Omental fat pad (tissue), 4 donors: ENCODE results near the gene LDLR. TPM values are rescaled to one million over a fixed set of nuclear protein-coding genes. Genes with fewer than 3 reads are reported as not detected.

ENCODE experiments used
- ATAC-seq: fragments of 150-250 bp; one replicate; pipeline ENCODE4 v1.9.1; 2016; ENCODE audit warnings: mild to moderate bottlenecking, moderate library complexity; ENCODE audit not compliant: low FRiP score
- DNase-seq: peaks from one replicate; pipeline ENCODE4 v3.0.0-alpha.2; 2019; ENCODE audit warnings: low spot score
- total RNA-seq, 4 donors: library from RNA; depleted of rRNA; stranded (reverse); fragments of >200 nt; gene quantifications; one replicate each; pipeline ENCODE4 v1.1.0, GENCODE V29; 2016
- TF ChIP-seq, protein P1 (sequence below), 3 donors: fragments of 450-650 bp; IDR thresholded peaks; one replicate each; pipeline ENCODE4 v1.5.1; 2016 to 2017; ENCODE audit warnings: antibody characterized with exemption in 3 of 3, mild to moderate bottlenecking in 3 of 3, moderate library complexity in 2 of 3

The LDLR gene
- total RNA-seq, 4 donors from 2014 or later = 21.2 to 397 (median 114) TPM

DNA sequence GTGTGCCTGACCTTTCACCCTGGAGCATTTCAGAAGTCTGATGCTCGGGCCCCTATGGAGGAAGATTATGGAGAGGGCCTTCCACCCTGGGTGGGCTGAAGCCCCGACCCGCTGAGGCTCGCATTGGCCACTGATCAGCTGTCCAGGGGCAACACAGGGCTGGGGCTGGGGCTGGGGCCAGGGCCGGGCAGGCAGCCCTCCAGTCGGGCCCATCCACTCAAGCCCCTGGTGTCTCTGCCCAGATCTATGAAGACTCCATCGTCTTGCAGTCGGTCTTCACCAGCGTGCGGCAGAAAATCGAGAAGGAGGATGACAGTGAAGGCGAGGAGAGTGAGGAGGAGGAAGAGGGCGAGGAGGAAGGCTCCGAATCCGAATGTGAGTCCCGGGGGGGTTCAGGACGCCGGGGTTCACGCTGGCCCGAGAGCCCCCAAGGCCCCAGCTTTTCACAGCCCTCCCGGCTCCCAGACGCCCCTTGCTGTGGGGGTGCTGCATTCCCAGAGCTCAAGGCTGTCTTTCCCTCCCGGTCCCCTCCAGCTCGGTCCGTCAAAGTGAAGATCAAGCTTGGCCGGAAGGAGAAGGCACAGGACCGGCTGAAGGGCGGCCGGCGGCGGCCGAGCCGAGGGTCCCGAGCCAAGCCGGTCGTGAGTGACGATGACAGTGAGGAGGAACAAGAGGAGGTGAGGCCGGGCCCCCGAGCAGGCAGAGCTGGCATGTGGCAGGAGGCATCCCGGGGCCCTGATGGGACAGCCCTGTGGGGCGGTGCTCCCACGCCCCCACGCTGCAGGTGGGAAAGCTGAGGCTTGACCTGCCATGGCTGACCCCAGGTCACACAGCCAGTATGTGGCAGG, 29.5 kb upstream of the LDLR start:
- no peak for ATAC-seq
- TF ChIP-seq, protein P1, sequence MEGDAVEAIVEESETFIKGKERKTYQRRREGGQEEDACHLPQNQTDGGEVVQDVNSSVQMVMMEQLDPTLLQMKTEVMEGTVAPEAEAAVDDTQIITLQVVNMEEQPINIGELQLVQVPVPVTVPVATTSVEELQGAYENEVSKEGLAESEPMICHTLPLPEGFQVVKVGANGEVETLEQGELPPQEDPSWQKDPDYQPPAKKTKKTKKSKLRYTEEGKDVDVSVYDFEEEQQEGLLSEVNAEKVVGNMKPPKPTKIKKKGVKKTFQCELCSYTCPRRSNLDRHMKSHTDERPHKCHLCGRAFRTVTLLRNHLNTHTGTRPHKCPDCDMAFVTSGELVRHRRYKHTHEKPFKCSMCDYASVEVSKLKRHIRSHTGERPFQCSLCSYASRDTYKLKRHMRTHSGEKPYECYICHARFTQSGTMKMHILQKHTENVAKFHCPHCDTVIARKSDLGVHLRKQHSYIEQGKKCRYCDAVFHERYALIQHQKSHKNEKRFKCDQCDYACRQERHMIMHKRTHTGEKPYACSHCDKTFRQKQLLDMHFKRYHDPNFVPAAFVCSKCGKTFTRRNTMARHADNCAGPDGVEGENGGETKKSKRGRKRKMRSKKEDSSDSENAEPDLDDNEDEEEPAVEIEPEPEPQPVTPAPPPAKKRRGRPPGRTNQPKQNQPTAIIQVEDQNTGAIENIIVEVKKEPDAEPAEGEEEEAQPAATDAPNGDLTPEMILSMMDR (IDR thresholded peaks at IDR 0.05) = no peak
- DNase-seq = no peak

DNA sequence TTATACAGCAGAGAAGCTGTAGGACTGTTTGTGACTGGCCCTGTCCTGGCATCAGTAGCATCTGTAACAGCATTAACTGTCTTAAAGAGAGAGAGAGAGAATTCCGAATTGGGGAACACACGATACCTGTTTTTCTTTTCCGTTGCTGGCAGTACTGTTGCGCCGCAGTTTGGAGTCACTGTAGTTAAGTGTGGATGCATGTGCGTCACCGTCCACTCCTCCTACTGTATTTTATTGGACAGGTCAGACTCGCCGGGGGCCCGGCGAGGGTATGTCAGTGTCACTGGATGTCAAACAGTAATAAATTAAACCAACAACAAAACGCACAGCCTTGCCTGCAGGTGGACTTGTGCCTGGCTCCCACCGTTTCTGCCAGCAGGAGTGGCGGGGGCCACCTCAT, 27.3 kb upstream of the LDLR start:
- TF ChIP-seq, protein P1 (IDR thresholded peaks at IDR 0.05) = no peak
- DNase-seq (no peak), ATAC-seq (no peak)

DNA sequence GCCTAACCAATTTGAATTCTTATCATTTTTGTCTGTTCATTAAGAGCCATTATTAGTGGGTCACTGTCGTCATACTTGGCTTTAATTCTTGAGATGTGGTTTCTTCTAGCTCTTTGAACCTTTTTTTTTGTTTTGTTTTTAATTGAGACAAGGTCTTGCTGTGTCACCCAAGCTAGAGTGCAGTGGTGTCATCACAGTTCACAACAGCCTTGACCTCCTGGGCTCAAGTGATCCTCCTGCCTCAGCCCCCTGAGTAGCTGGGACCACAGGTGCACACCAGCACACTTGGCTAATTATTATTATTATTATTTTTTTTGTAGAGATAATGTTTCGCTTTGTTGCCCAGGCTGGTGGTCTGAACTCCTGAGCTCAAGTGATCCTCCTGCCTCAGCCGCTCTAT, 25.8 kb upstream of the LDLR start:
- no peak for DNase-seq
- no peak for ATAC-seq
- TF ChIP-seq, protein P1 (IDR thresholded peaks at IDR 0.05) = no peak

DNA sequence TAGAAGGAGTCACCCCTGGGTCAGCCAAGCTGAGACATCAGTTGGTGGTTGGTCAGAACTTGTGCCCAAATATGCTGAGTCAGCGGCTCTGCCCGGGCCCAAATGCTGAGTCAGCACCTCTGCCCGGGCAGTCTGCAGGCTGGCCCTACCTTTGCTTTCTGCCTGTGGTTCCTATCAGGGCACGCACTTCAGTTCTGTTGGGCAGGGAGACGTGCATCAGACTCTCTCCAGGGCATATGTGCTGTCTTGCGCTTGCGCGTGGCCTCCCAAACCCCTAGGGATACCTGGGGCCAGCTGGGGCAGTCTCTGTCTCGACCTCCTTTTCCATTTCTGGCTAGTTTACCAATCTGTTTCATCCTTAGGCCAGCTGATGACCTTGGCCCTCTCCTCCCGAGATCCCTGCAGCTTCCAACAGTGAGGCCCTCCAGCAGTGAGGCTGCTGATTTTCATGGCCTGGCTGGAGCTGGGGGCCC, 24.4 kb upstream of the LDLR start:
- ATAC-seq (no peak), DNase-seq (no peak)
- TF ChIP-seq, protein P1 (IDR thresholded peaks at IDR 0.05) = no peak

DNA sequence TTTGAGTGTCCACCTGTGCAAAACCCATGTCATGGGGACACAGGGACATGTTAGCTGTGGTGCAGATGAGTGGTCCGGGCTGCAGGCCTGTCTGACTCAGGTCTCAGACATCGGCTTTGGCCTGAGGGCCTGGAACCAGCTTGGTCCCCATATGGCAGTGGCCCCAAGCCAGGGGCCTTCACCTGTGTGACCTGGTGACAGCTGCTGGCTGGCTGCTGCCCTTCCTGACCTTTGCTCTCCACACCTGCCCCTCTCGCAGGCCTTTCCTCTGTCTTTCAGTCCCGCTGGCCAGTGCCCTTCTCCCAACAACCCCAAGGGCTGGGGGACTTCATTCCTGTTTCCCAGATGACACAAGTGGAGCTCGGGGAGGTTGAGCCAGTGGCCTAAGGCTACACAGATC, 22.9 kb upstream of the LDLR start:
- DNase-seq = no peak
- TF ChIP-seq, protein P1 (IDR thresholded peaks at IDR 0.05) = no peak
- ATAC-seq = no peak

DNA sequence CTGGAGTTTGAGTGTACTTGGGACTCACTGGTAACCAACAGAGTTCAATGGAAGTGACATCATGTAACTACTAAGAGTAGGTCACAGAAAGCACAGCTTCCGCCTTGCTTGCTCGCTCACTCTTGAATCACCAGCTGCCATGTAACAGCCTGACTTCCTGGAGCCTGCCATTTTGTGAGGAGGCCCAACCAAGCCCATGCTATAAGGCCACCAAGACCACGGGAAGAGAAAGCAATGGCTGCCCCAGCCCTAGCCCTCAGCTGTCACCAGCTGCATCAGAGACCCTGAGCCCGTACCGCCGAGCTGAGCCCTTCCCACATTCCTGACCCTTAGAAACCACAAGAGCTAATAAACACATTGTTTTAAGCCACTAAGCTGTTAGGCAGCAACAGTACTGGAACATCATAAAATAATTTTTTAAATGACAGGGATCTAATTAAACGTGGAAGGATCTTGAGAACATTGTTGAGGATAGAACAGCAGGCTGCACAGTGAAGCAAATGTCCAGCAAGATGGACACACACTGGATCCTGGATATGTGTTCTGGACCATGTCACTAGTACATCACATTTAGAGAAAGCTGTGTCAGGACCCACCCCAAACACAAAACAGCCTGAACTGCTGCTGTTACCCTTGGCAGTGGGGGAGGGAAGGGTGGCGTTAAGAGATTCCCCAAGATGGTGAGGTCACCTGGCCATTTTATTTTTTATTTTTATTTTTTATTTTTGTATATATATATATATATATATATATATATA, 21.7 kb upstream of the LDLR start:
- DNase-seq (no peak), ATAC-seq (no peak)
- TF ChIP-seq, protein P1 (IDR thresholded peaks at IDR 0.05) = no peak
